GM20000 (cell line): Measurements from ENCODE around the gene PPP1R12C.
"Not testable (repeated sequence)": the region's sequence is repeated elsewhere in the genome, so short reads cannot be mapped to it uniquely, and the experiment has no call there.

Source experiments
- DNase-seq: peaks from one replicate; pipeline ENCODE4 v3.0.0; 2012; ENCODE audit warnings: low spot score
- TF ChIP-seq, protein P1 (sequence below): IDR thresholded peaks from 2 replicates; pipeline ENCODE4 v1.5.1; 2012; ENCODE audit warnings: mild to moderate bottlenecking, control low read depth; ENCODE audit errors: extremely low read depth, missing control alignments

The PPP1R12C gene

DNA sequence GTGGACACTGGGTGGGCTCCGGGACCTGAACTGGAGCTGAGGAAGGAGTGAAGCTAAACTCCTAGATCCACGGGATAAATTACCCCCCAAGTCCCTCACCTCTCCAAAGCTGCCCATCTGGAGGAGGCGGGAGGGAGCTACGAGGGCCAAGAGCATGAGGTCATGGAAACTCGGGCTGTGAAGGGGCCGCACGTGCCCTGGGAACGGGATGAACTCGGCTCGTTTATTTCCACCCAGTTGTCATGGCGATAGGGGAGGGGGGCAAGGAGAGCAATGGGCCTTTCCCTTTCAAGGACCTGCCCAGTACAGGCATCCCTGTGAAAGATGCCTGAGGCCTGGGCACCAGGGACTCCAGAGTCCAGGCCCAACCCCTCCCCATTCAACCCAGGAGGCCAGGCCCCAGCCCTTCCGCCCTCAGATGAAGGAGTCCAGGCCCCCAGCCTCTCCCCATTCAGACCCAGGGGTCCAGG, 3.8 kb downstream of the PPP1R12C start:
- TF ChIP-seq, protein P1, sequence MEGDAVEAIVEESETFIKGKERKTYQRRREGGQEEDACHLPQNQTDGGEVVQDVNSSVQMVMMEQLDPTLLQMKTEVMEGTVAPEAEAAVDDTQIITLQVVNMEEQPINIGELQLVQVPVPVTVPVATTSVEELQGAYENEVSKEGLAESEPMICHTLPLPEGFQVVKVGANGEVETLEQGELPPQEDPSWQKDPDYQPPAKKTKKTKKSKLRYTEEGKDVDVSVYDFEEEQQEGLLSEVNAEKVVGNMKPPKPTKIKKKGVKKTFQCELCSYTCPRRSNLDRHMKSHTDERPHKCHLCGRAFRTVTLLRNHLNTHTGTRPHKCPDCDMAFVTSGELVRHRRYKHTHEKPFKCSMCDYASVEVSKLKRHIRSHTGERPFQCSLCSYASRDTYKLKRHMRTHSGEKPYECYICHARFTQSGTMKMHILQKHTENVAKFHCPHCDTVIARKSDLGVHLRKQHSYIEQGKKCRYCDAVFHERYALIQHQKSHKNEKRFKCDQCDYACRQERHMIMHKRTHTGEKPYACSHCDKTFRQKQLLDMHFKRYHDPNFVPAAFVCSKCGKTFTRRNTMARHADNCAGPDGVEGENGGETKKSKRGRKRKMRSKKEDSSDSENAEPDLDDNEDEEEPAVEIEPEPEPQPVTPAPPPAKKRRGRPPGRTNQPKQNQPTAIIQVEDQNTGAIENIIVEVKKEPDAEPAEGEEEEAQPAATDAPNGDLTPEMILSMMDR = no peak
- peak; percentile 61 for DNase-seq

DNA sequence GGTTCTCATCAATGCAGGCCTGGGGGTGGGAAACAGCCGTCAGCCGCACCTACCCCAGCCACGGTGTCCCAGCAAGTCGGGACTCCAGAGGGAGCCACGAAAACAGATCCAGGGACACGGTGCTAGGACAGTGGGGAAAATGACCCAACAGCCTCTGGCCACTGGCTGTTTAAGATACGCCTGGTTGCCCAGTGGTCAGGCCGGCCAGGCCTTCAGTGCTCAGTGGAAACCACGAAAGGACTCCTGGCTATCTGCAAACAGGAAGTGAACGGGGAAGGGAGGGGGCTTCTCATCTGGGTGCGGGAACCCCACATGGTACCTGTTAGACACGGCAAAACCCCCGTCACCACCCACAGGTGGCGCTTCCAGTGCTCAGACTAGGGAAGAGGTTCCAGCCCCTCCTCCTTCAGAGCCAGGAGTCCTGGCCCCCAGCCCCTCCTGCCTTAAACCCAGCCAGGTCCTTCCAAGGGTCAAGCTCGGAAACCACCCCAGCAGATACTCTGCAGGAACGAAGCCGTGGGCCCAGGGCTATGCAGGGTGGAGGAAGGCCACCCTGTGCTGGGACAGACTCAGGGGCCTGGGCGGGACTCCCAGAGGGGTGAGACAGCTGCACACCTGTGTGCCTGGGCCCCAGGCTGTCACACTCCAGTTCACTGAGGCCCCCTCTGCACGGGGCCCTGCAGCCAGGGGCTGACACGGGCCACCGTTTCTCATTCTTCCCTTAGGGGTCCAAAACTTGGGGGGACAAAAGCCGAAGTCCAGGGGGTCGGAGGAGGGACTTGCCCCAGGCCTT, 4.5 kb downstream of the PPP1R12C start:
- TF ChIP-seq, protein P1 = no peak
- DNase-seq = peak; percentile 70

DNA sequence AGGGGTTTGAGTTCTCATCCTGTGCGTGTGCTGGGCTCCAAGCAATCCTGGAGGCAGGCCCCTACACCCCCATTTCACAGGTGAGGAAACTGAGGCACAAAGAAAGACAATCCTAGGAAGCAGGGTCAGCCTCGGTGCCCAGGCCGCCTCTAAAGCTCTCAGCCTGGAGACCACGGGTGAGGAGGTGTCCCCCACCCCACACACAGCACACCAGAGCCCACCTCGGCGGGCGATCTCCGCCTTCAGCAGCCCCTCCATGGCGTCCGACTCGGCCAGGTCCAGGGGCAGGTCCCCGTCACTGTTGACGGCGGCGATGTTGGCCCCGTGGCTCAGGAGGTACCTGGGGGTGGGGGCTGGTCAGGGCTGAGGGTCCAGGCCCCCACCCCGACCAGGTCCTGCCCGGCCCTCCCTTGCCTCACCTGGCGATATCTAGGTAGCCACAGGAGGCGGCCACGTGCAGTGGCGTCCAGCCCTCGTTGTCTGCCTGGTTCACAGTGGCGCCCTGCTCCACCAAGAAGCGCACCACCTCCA, 5.1 kb downstream of the PPP1R12C start:
- no peak for DNase-seq
- TF ChIP-seq, protein P1 = no peak

DNA sequence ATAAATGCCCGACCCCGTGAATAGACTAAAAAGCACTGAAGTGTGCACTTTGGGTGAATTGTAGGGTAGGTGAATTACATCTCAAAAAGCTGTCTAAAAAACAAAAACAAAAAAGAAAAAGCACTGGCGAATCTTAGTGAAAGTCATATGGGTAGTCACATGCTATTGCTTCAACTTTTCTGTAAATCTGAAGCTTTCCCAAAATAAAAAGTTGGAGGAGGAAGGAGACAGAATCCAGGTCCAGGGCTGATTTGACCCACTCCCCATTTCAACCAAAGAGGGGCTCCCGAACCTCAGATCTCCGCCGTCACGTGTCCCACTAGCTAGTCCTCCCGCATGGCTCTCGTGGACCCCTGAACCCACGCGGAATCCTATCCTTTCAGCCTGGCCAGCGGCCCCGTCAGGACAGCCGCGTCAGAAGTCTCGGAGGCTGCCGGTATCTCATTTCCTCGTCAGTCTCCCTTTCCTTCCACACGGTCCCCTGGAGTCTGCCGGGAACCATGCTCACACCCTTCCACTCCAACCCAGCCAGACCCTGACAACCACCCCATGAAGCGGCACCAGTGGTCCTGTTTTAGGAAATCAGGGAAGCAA, 6.1 kb downstream of the PPP1R12C start:
- TF ChIP-seq, protein P1 = no peak
- DNase-seq = no peak

DNA sequence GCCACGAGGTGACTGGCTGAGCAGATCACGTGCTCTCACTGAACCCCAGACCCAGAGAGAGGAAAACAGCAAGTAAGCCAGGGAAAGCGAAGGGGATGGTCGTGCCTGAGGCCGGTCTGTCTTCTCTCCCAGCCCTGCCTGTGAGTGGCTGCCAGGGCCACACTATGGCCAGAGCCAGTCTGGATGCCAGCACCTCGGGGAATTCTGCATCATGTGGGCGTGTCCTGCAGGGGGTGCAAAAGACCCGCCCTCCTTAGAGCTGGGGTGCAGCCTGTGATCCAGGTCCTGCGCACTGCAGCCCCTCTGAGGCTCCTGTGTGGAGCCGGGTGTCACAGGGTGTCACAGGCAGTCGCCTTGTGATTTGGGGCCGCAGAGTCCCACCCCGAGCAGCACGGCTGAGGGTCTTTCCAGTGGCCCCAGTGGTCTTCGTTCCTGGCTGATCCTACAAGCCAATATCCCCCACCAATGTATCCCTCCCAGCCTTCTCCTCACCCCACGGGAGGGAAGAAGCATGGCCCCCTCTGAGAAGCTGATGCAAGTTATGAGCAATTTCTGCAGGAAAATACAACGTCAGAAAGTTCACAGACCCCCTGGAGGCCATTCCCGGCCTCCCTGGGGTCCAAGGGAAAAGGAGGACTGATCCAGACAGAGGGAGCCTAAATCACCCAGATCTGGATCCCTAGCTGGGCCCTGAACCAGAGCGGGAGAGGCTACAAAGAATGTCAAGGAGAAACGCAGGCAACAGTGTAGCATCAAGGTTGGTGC, 7.7 kb downstream of the PPP1R12C start:
- TF ChIP-seq, protein P1 = no peak
- DNase-seq = no peak

DNA sequence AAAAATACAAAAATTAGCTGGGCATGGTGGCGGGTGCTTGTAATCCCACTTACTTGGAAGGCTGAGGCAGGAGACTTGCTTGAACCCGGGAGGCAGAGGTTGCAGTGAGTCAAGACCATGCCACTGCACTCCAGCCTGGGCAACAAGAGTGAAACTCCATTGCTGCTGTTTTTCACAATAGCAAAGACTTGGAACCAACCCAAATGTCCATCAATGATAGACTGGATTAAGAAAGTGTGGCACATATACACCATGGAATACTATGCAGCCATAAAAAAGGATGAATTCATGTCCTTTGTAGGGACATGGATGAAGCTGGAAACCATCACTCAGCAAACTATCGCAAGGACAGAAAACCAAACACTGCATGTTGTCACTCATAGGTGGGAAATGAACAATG, 10.2 kb downstream of the PPP1R12C start:
- DNase-seq = not testable (repeated sequence)

DNA sequence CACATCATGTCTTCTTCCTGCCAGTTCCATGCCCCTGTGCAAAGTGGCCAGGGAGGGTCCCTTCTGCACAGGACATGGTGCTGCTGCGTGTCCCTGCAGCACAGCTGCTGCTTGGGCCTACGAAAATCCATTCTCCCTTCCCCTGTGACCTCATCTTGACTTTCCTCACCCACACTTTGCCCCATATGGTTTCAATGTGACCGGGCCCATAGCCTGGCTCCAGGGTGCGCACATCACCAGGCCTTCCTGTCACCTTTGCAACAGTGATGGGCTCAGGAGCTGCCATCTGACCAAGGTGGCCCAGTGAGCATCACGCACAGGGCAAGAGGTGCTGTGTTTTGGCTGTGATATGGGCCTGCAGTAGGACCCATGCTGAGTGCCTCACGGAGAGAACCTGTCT, 10.8 kb downstream of the PPP1R12C start:
- TF ChIP-seq, protein P1 = no peak
- DNase-seq = no peak
